HUES64 (cell line): ENCODE data around the gene SNAPIN. TPM values are rescaled to one million over a fixed set of nuclear protein-coding genes. Genes with fewer than 3 reads are reported as not detected.

Experiments
- H3K27ac ChIP-seq: 2 replicates; pipeline ENCODE4 v1.7.0; 2013; ENCODE audit warnings: low read depth, low read length, inconsistent platforms
- H3K27me3 ChIP-seq: 2 replicates; pipeline ENCODE4 v1.6.1; 2013; ENCODE audit warnings: mild to moderate bottlenecking, low read length; ENCODE audit not compliant: insufficient read depth
- H3K36me3 ChIP-seq: 2 replicates; pipeline ENCODE4 v1.6.1; 2013; ENCODE audit warnings: mild to moderate bottlenecking, low read length; ENCODE audit not compliant: insufficient read depth
- H3K4me1 ChIP-seq: 2 replicates; pipeline ENCODE4 v1.6.1; 2013; ENCODE audit warnings: mild to moderate bottlenecking, low read length, moderate library complexity; ENCODE audit not compliant: insufficient read depth
- H3K4me3 ChIP-seq: 2 replicates; pipeline ENCODE4 v1.5.1; 2013; ENCODE audit warnings: mild to moderate bottlenecking, low read length, moderate library complexity
- H3K9ac ChIP-seq: 2 replicates; pipeline ENCODE4 v1.6.1; 2013; ENCODE audit warnings: mild to moderate bottlenecking, low read depth, low read length
- H3K9me3 ChIP-seq: 2 replicates; pipeline ENCODE4 v1.6.1; 2013; ENCODE audit warnings: low read depth, low read length; ENCODE audit not compliant: insufficient read depth
- WGBS: fragments of 150-250, 120-280 bp; methylation state at CpG from one replicate; pipeline ENCODE4 v1.1.7; 2013; ENCODE audit warnings: missing lambda C conversion rate; 5-methylcytosine and 5-hydroxymethylcytosine counted together
- polyA plus RNA-seq, 2 experiments: library from polyadenylated mRNA; stranded (reverse); fragments of 50-300 nt; gene quantifications; one replicate each; pipeline ENCODE4 v1.2.3, GENCODE V29; 2013

Gene SNAPIN, protein sequence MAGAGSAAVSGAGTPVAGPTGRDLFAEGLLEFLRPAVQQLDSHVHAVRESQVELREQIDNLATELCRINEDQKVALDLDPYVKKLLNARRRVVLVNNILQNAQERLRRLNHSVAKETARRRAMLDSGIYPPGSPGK
- polyA plus RNA-seq (2013, experiment 1 of 2) = 27.6 TPM
- polyA plus RNA-seq (2013, experiment 2 of 2) = 30.9 TPM

DNA sequence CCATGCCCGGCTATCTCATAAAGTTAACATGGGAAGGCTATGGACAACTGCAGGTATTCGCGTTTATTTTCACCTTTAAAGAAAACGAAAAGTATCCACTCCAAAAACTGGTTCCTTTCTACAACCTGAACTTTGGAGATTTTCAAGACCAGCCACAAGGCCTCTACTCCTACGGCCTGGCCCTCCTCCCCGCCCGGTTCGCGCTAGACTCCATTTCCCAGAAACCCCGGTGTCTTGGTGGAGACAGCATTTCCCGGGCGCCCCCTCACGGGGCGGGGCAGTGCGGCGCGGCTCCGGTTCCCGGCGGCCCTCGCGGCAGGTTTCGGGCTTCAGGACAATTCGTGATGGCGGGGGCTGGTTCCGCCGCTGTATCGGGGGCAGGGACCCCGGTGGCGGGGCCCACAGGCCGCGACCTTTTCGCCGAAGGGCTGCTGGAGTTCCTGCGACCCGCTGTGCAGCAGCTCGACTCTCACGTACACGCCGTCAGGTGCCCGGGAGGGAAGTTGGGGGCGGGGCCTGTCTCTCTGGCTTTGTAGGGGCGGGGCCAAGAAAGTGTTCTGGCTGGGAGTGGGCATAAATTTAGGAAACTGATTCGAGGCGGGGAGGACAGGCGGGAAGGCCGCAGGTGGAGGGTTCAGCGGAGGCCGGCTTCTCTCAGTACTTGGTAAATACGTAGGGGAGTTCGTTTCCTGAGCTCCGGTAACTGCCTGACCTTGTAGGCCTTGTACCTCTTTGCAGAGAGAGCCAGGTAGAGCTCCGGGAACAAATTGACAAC is at the start of gene SNAPIN:
Gene SNAPIN, plus strand, starts transcription at position 304 of the 775 bp plus-strand sequence. Its CDS starts 41 bp downstream, at position 345.
- 3% methylated on average over 53 of the region's 53 CpGs for WGBS
- peak within 1 kb of the TSS; percentile 94 for H3K27ac ChIP-seq

DNA sequence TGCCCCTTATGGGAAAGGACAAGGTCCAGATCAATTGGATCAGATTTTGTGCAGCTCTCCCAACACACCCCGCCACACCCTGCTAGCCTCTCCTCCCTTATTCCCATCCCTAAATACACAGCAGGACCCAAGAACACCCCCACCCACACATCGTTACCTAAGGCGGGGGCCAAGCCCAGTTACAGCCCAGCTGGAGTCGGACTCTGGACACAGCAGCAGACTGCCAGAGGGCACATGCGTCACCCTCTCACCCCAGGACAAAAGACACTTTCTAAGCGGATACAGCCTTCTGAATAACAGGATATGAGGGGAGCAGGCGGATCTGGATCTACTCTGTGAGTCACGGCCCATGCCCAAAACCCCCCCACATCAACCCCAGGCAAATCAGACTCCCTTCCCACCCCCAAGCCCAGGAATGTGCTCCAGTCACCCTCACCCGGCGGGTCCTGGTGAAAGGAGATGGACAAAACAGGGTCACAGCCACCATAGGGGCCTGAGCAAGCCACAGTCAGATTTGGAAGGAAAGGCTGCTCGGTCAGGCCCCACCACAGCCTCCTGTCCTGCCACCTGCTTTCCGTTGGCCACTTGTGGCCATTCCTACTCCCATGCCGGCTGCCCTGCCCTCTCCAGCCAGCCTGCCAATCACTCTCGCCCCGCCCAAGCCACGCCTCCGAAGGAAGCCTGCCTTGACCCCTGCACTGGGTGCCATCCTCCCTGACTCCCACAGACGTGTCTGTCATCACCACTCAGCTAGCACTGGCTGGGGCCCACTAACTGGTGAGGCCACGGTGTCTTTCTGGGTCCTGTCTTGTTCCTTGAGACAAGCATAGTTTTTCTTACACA is 49.5 kb upstream of the SNAPIN start:
- H3K4me3 ChIP-seq = peak overlapping the region; percentile 15
- no peaks in the 10 kb centered on the region for H3K9me3 ChIP-seq
- peak overlapping the region; percentile 62 for H3K27ac ChIP-seq
- no peaks in the 10 kb centered on the region for H3K36me3 ChIP-seq
- H3K9ac ChIP-seq = peak overlapping the region; percentile 39; the same call in 1 of the 2 replicates
- no peaks in the 10 kb centered on the region for H3K27me3 ChIP-seq
- 25% methylated on average over 19 of the region's 19 CpGs for WGBS
- H3K4me1 ChIP-seq = peaks cover 43% of the 10 kb centered on the region

More for the DNA sequence above, at the start of gene SNAPIN:
- H3K9ac ChIP-seq = peak within 1 kb of the TSS; percentile 89
- no peaks in the 10 kb centered on the region for H3K27me3 ChIP-seq
- peaks cover 31% of the 10 kb centered on the region for H3K36me3 ChIP-seq
- H3K9me3 ChIP-seq = no peaks in the 10 kb centered on the region
- H3K4me3 ChIP-seq = peak within 1 kb of the TSS; percentile 89
- H3K4me1 ChIP-seq = peaks cover 5% of the 10 kb centered on the region; the same call in 1 of the 2 replicates

DNA sequence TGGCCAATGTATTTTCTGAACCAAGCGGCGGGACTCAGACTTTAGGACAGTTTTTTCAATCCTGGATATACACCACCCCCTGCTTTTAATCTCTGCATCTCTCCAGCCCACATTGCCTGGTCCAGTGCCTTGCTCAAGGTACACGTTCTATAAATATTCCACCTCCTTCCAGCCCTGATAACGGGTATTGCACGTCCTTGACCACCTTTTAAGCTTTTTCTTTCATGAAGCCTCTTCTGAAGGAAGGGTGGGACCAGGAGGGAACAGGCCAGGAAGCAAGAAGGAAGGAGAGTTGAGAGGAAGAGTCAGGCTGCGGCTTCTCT is 49.0 kb upstream of the SNAPIN start:
- H3K4me3 ChIP-seq = no peak overlapping the region

DNA sequence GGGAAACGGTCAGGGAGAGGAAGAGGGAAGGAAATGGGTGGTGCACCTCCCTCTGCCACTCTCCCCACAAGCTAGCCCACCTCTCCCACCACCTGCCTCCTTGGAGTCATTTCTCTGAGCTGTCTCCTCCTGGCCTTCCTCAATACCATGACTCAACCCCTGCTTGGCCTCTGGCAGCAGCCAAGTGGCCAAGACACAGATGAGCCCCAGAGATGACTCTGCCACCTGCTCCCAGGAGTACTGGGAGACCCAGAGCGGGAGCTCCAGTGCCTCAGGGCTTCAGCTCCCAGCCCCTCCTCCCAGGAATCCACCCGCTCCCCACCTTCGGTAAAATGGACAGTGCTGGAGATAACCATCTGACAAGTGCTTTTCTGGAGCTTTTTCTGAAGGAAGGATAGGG is 48.2 kb upstream of the SNAPIN start:
- no peak overlapping the region for H3K4me3 ChIP-seq
- no peaks in the 10 kb centered on the region for H3K9me3 ChIP-seq

More for the DNA sequence above, 49.0 kb upstream of the SNAPIN start:
- Histone ChIP-seq H3K36me3 (no peaks in the 10 kb centered on the region), H3K27ac (no peak overlapping the region), H3K9ac (no peak overlapping the region), H3K9me3 (no peaks in the 10 kb centered on the region), H3K4me1 (peaks cover 43% of the 10 kb centered on the region), H3K27me3 (no peaks in the 10 kb centered on the region)
- 68% methylated on average over 6 of the region's 6 CpGs for WGBS

DNA sequence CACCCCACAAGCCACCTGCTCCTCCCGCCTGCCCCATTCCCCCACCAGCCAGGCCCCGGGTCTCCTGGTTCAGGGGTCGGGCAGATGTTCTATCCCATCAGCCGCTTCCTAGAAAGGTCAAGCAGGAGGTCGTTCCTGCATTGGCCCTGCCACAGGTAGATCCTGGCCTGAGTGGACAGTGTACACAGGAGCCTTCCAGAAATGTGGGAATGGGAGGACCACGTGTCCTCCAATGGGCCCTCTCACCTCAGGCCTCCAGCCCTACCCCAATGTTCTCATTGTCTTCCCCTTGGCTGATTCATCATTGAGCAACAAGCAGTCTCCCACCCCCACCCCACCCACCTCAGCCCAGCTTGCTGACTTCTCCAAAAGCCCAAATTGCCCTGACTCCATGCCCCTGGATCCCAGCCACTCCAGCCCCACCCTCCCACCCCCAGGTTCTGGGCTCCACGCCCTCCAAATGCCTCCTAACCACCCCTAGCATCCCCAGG is 47.6 kb upstream of the SNAPIN start:
- Histone ChIP-seq H3K27me3 (no peaks in the 10 kb centered on the region), H3K4me1 (peaks cover 43% of the 10 kb centered on the region), H3K36me3 (no peaks in the 10 kb centered on the region), H3K27ac (no peak overlapping the region), H3K9me3 (no peaks in the 10 kb centered on the region), H3K9ac (no peak overlapping the region), H3K4me3 (no peak overlapping the region)
- 89% methylated on average over 7 of the region's 7 CpGs for WGBS

More for the DNA sequence above, 48.2 kb upstream of the SNAPIN start:
- H3K4me1 ChIP-seq = peaks cover 43% of the 10 kb centered on the region
- H3K27ac ChIP-seq = no peak overlapping the region
- WGBS = 67% methylated on average over 3 of the region's 4 CpGs
- H3K36me3 ChIP-seq = no peaks in the 10 kb centered on the region
- H3K9ac ChIP-seq = no peak overlapping the region
- H3K27me3 ChIP-seq = no peaks in the 10 kb centered on the region

DNA sequence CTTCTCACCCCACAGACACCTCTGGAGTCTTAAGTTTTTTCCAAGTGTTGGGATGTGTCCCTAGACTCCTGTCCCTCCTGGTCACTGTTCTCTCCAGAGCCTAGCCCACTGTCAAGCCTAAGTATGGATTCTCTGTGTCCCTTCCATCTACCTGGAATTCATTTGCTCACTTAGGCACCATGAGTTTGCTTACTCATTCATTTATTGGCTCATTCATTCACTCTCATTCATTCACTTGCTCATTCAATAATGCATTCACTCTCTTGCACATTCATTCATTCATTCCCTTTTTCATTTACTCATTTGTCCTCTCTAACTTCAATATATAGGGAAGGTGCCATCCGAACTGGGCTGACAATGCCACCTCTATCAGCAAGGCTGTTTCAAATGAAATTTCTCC is 47.1 kb upstream of the SNAPIN start:
- 93% methylated on average over 1 of the region's 1 CpG for WGBS
- no peak overlapping the region; the same call in 1 of the 2 replicates for H3K4me3 ChIP-seq
- H3K4me1 ChIP-seq = peaks cover 43% of the 10 kb centered on the region
- H3K9me3 ChIP-seq = no peaks in the 10 kb centered on the region
- no peak overlapping the region for H3K27ac ChIP-seq
- no peaks in the 10 kb centered on the region for H3K27me3 ChIP-seq
- no peak overlapping the region for H3K9ac ChIP-seq
- H3K36me3 ChIP-seq = no peaks in the 10 kb centered on the region

DNA sequence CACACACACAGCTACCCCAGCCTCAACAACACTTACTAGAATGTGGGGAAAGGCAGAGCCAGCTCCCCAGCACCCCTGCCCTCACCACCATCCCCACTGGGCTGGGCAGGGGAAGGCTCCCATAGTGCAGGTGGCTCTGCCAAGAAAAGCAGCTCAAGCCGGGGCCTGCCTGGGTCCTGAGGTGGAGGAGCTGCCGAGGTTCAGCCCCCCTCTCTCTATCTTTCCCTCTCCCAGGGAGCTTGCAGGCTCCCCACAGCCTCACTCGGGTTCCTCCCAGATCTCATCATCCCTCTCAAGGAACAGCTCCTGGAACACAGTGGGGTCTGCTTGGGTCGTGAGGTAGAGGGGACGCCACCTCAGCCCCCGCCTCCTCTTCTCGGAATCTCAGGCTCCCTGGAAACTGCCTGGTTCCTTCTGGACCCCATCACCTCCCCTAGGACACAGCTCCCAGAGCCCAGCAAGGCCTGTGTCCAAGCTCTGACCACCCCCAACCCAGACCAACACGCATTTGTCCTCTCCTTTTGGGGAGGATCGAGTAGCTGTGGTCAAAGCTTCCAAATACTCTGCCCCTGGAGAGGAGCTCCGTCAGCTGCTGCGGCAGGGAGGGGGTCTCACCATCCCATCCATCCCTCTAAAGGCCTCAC is 46.3 kb upstream of the SNAPIN start:
- Histone ChIP-seq H3K4me1 (peaks cover 43% of the 10 kb centered on the region), H3K9ac (peak overlapping the region; percentile 25), H3K27ac (no peak overlapping the region), H3K9me3 (no peaks in the 10 kb centered on the region), H3K36me3 (no peaks in the 10 kb centered on the region), H3K27me3 (no peaks in the 10 kb centered on the region), H3K4me3 (peak overlapping the region; percentile 45)
- WGBS = 67% methylated on average over 9 of the region's 11 CpGs

DNA sequence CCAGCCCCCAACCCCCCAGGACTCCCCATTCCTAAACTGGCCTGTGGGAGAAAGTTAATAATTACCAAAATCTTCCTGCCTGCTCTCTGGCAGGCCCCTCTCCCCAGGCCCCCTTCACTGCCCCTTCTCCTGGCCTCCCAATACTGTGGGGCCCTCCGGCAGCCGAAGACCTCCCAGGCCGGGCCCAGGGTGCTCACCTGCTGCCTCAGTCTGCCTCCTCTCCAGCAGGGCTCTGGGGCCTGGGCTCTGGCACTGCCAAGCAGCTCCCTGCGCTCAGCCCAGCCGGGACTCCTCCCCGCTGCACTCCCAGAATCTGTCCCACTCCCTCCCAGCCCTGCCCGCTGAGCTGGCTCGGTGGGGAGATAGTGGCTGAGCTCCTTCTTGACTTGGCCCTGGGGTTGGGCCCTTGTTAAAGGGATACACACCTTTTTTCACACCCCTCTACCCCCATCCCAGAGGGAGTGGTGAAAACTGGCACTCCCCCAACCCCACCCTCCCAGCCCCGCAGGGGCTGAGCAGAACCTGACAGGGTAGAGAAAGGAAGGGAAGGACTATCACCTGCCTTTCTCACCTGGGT is 45.7 kb upstream of the SNAPIN start, which contains the start of gene S100A16:
Gene S100A16, minus strand, starts transcription at position 383 of the 577 bp plus-strand sequence. CDS start 4,986 bp downstream, outside the sequence.
- no peak within 1 kb of the TSS for H3K27ac ChIP-seq
- H3K9me3 ChIP-seq = no peaks in the 10 kb centered on the region
- H3K4me1 ChIP-seq = peaks cover 38% of the 10 kb centered on the region
- no peaks in the 10 kb centered on the region for H3K27me3 ChIP-seq
- WGBS = 19% methylated on average over 8 of the region's 9 CpGs
- H3K9ac ChIP-seq = peak within 1 kb of the TSS; percentile 25
- H3K36me3 ChIP-seq = no peaks in the 10 kb centered on the region; the same call in 1 of the 2 replicates
- peak within 1 kb of the TSS; percentile 45 for H3K4me3 ChIP-seq

DNA sequence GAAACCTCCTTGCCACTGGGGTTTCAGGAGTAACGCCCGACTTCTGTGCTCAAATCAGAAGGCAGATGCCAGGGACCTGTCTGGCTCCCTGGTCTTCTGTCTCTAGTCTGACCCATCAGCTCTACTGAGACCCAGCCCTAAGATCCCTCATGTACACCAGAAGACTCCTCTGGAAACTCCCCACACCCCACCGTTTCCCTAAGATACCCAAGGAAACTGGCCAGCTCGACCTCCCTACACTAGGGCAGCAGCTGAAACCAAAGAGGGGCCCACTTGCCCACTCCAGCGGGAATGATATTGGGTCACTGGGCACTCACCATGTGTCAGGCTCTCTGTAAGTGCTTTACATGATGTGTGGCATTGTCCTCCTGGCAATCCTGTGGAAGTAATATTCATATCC is 45.1 kb upstream of the SNAPIN start:
- H3K9ac ChIP-seq = no peak overlapping the region
- whole genome bisulfite sequencing = 78% methylated on average over 5 of the region's 5 CpGs
- peaks cover 1% of the 10 kb centered on the region for H3K36me3 ChIP-seq
- H3K9me3 ChIP-seq = no peaks in the 10 kb centered on the region
- H3K4me1 ChIP-seq = peaks cover 33% of the 10 kb centered on the region
- no peaks in the 10 kb centered on the region for H3K27me3 ChIP-seq
- no peak overlapping the region; the same call in 1 of the 2 replicates for H3K4me3 ChIP-seq
- H3K27ac ChIP-seq = no peak overlapping the region

DNA sequence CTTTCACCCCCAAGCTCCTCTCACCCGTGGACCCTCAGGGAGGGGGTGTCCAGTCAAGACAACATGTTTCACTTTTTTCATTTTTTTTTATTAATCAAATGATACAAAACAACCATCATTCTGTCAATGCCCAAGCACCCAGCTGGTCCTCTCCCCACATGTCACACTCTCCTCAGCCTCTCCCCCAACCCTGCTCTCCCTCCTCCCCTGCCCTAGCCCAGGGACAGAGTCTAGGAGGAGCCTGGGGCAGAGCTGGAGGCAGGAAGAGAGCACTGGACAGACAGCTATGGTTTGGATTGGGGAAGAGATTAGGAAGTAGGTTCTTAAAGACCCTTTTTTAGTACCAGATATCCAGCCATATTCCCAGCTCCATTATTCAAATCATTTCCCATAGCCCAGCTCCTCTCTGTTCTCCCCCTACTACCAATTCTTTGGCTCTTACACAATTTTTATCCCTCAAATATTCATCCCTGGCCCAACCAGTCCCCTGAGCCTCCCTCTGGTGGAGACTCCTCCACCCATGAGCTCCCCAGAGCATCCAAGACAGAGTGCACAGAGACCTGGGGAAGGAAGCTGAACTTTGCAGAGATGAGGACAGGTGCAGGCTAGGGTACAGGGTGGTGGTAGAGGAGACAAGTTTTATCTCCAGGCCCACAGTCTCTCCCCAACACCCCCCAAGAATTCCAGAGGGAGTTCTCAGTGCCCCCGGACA is 44.2 kb upstream of the SNAPIN start:
- H3K9me3 ChIP-seq = no peaks in the 10 kb centered on the region
- no peak overlapping the region for H3K27ac ChIP-seq
- peaks cover 24% of the 10 kb centered on the region for H3K4me1 ChIP-seq
- H3K4me3 ChIP-seq = no peak overlapping the region
- H3K36me3 ChIP-seq = peaks cover 11% of the 10 kb centered on the region
- no peaks in the 10 kb centered on the region for H3K27me3 ChIP-seq
- no peak overlapping the region for H3K9ac ChIP-seq
- WGBS = 95% methylated on average over 2 of the region's 2 CpGs
